Measurements from ENCODE around the gene MARK2.

Gene MARK2

GRCh38 chr11:63884196-63884932 lies 45.5 kb downstream of the MARK2 start:
- DNase-seq = no peak

- DNase-seq = no peak
Observed at GRCh38 chr11:63887386-63887999, 48.6 kb downstream of the MARK2 start.

- peak; percentile 24 to 28 for DNase-seq
Observed at GRCh38 chr11:63888170-63889086, 49.5 kb downstream of the MARK2 start.

GRCh38 chr11:63889344-63889743 lies 50.4 kb downstream of the MARK2 start:
- no peak for DNase-seq

GRCh38 chr11:63890368-63890767 lies 51.5 kb downstream of the MARK2 start:
- DNase-seq = no peak

GRCh38 chr11:63892228-63892627 lies 53.3 kb downstream of the MARK2 start:
- no peak for DNase-seq

GRCh38 chr11:63893355-63893754 lies 54.4 kb downstream of the MARK2 start:
- DNase-seq = no peak

GRCh38 chr11:63896071-63896470 lies 57.2 kb downstream of the MARK2 start:
- DNase-seq = no peak

- no peak for DNase-seq
Observed at GRCh38 chr11:63897459-63898146, 58.7 kb downstream of the MARK2 start.

GRCh38 chr11:63901660-63902059 lies 62.8 kb downstream of the MARK2 start:
- no peak for DNase-seq

- DNase-seq = no peak
Observed at GRCh38 chr11:63903884-63904283, 65.0 kb downstream of the MARK2 start.

GRCh38 chr11:63904743-63905142 lies 65.8 kb downstream of the MARK2 start:
- DNase-seq = no peak

- DNase-seq = no peak
Observed at GRCh38 chr11:63905179-63905578, 66.3 kb downstream of the MARK2 start.

GRCh38 chr11:63906087-63906486 lies 67.2 kb downstream of the MARK2 start:
- no peak for DNase-seq

GRCh38 chr11:63906585-63906984 lies 67.7 kb downstream of the MARK2 start:
- peak in 1 of 2 experiments; percentile 13 for DNase-seq

- no peak for DNase-seq
Observed at GRCh38 chr11:63907063-63907462, 68.2 kb downstream of the MARK2 start.

- DNase-seq = no peak
Observed at GRCh38 chr11:63907808-63908530, 69.1 kb downstream of the MARK2 start.

GRCh38 chr11:63908631-63909401 lies 69.9 kb downstream of the MARK2 start:
- no peak for DNase-seq

- DNase-seq = no peak
Observed at GRCh38 chr11:63909591-63910506, 70.9 kb downstream of the MARK2 start.

- no peak for DNase-seq
Observed at GRCh38 chr11:63910675-63911074, 71.8 kb downstream of the MARK2 start.
